ENCODE results near the gene CTXN1. TPM values are rescaled to one million over a fixed set of nuclear protein-coding genes. Genes with fewer than 3 reads are reported as not detected.

The CTXN1 gene
- total RNA-seq, 2 donors from 2014 or later, result 60.1 to 87.2 TPM

DNA sequence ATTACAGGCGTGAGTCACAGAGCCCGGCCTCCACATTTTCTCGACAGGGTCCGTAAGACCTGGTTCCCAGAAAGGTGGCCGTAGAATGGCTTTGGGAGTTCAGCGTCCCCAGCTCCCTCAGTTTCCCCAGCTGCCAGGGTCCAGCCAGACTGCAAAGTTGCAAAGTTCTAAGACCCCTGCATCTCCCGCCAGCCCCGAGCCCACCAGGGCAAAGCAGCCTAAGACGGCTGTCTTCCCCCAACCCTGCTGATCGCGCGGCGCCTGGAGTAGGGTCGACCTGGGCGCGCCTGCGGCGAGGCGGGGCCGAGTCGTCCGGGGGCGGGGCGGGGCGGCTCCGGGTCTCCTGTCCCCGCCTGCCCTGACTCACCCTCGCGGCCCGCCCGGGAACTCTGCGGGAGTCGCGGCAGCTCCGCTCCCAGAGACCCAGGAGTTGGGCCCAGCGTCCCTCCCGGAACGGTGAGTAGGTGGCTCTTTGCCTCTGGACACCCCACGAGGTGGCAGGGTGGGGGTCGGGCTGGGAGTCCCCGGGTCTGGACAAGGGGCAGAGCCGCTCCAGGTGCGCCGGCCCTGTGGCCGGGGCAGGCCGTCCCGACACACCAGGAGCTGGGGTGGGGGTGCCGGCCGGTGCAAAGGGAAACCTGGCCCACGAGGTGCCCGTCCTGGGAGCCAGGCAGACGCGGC lies 37.6 kb downstream of the CTXN1 start, which contains the start of gene LRRC8E:
Gene LRRC8E (plus strand): TSS at position 366 of the 681 bp plus-strand sequence. CDS start 7,094 bp downstream, outside the sequence.
- DNase-seq, result peak; percentile 94
- H3K27me3 Mint-ChIP-seq (ENCODE audit: insufficient read depth), result peaks cover 39% of the 10 kb centered on the region
- Histone ChIP-seq H3K4me1 (ENCODE audit: control insufficient read depth, insufficient read depth, low read length) (no peaks in the 10 kb centered on the region), H3K27me3 (ENCODE audit: control insufficient read depth, insufficient read depth, low read length, poor library complexity, severe bottlenecking) (no peaks in the 10 kb centered on the region), H3K9me3 (ENCODE audit: control insufficient read depth, low read length) (no peaks in the 10 kb centered on the region), H3K4me3 (ENCODE audit: low read length) (peak within 1 kb of the TSS; percentile 76), H3K36me3 (ENCODE audit: control insufficient read depth, insufficient read depth, low read length) (no peaks in the 10 kb centered on the region), H3K27ac (ENCODE audit: low read depth, low read length) (no peak within 1 kb of the TSS), H3K9ac (ENCODE audit: extremely low read depth, low read length, poor library complexity, severe bottlenecking) (no peak within 1 kb of the TSS)
- no peaks in the 10 kb centered on the region for H3K4me1 Mint-ChIP-seq
- H3K27ac Mint-ChIP-seq, result peak within 1 kb of the TSS; percentile 55
- WGBS, 2 experiments (ENCODE audit: insufficient coverage in 1 of 2, insufficient read length in 1 of 2), result 14 to 15% methylated on average over 28 to 53 of the region's 53 CpGs
- no peaks in the 10 kb centered on the region for H3K9me3 Mint-ChIP-seq
- no peaks in the 10 kb centered on the region for H3K36me3 Mint-ChIP-seq (ENCODE audit: low read depth)
- TF ChIP-seq, protein P1, sequence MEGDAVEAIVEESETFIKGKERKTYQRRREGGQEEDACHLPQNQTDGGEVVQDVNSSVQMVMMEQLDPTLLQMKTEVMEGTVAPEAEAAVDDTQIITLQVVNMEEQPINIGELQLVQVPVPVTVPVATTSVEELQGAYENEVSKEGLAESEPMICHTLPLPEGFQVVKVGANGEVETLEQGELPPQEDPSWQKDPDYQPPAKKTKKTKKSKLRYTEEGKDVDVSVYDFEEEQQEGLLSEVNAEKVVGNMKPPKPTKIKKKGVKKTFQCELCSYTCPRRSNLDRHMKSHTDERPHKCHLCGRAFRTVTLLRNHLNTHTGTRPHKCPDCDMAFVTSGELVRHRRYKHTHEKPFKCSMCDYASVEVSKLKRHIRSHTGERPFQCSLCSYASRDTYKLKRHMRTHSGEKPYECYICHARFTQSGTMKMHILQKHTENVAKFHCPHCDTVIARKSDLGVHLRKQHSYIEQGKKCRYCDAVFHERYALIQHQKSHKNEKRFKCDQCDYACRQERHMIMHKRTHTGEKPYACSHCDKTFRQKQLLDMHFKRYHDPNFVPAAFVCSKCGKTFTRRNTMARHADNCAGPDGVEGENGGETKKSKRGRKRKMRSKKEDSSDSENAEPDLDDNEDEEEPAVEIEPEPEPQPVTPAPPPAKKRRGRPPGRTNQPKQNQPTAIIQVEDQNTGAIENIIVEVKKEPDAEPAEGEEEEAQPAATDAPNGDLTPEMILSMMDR (conservative IDR thresholded peaks at IDR 0.05), result no peak
- peak within 1 kb of the TSS; percentile 53 for H3K4me3 Mint-ChIP-seq

DNA sequence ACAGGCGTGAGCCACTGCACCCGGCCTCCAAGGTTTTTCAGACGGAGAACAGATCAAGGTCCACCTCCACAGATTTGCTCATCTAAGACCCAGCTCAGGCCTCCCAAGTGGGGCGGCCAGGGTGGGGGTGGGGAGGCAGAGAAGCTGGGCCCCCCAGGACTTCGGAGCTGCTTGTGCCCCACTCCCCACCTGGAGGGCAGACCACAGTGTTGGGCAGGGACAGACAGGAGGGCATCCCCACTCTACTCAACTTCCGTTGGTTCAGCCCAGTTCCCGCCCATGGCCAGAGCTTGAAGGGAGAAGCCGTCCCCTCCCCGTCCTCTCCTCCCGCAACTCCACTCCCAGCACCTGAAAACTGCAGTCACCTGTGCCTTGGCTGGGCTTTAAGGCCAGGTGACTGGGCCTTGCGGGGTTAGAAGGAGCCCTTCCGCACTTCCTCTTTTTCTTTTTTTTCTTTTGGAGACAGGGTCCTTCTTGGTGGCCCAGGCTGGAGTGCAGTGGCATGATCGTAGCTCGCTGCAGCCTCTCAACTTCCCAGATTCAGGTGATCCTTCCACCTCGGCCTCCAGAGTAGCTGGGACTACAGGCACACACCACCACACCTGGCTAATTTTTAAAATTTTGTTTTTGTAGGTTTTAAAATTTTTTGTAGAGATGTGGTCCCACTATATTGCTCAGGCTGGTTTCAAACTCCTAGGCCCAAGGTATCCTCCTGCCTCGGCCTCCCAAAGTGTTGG lies 38.4 kb downstream of the CTXN1 start:
- WGBS, 2 experiments (ENCODE audit: insufficient coverage in 1 of 2, insufficient read length in 1 of 2), result 86 to 89% methylated on average over 12 to 16 of the region's 16 CpGs
- H3K9me3 Mint-ChIP-seq, result no peaks in the 10 kb centered on the region

DNA sequence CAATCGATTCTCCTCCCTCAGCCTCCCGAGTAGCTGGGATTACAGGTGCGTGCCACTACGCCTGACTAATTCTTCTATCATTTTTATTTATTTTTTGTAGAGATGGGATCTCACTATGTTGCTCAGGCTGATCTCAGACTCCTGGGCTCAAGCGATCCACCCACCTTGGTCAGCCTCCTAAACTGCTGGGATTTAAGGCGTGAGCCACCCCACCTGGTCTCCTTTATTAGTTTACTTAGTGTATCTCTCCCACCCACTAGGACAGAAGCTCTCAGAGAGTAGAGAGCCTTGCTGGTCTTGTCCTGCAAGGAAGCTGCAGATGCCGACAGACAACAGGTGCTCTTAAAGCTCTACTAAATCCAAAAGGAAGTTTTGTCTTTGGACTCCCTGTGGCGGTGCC lies 40.1 kb downstream of the CTXN1 start:
- no peak overlapping the region for H3K9ac ChIP-seq (ENCODE audit: extremely low read depth, low read length, poor library complexity, severe bottlenecking)
- Mint-ChIP-seq H3K36me3 (ENCODE audit: low read depth) (no peaks in the 10 kb centered on the region), H3K9me3 (no peaks in the 10 kb centered on the region), H3K27me3 (ENCODE audit: insufficient read depth) (peaks cover 41% of the 10 kb centered on the region), H3K27ac (no peak overlapping the region), H3K4me1 (no peaks in the 10 kb centered on the region), H3K4me3 (no peak overlapping the region)
- H3K9me3 ChIP-seq (ENCODE audit: control insufficient read depth, low read length), result no peaks in the 10 kb centered on the region
- H3K4me1 ChIP-seq (ENCODE audit: control insufficient read depth, insufficient read depth, low read length), result no peaks in the 10 kb centered on the region
- H3K27ac ChIP-seq (ENCODE audit: low read depth, low read length), result no peak overlapping the region
- no peak for DNase-seq
- no peaks in the 10 kb centered on the region for H3K36me3 ChIP-seq (ENCODE audit: control insufficient read depth, insufficient read depth, low read length)
- WGBS, 2 experiments (ENCODE audit: insufficient coverage in 1 of 2, insufficient read length in 1 of 2), result 91 to 100% methylated on average over 4 to 6 of the region's 8 CpGs
- H3K27me3 ChIP-seq (ENCODE audit: control insufficient read depth, insufficient read depth, low read length, poor library complexity, severe bottlenecking), result no peaks in the 10 kb centered on the region
- TF ChIP-seq, protein P1 (conservative IDR thresholded peaks at IDR 0.05), result no peak
- H3K4me3 ChIP-seq (ENCODE audit: low read length), result no peak overlapping the region

More for the DNA sequence above, 38.4 kb downstream of the CTXN1 start:
- Histone ChIP-seq H3K9ac (ENCODE audit: extremely low read depth, low read length, poor library complexity, severe bottlenecking) (no peak overlapping the region), H3K4me1 (ENCODE audit: control insufficient read depth, insufficient read depth, low read length) (no peaks in the 10 kb centered on the region), H3K27ac (ENCODE audit: low read depth, low read length) (no peak overlapping the region), H3K4me3 (ENCODE audit: low read length) (no peak overlapping the region), H3K36me3 (ENCODE audit: control insufficient read depth, insufficient read depth, low read length) (no peaks in the 10 kb centered on the region), H3K9me3 (ENCODE audit: control insufficient read depth, low read length) (no peaks in the 10 kb centered on the region), H3K27me3 (ENCODE audit: control insufficient read depth, insufficient read depth, low read length, poor library complexity, severe bottlenecking) (no peaks in the 10 kb centered on the region)
- DNase-seq, result no peak
- no peaks in the 10 kb centered on the region for H3K4me1 Mint-ChIP-seq
- H3K36me3 Mint-ChIP-seq (ENCODE audit: low read depth), result no peaks in the 10 kb centered on the region
- H3K27ac Mint-ChIP-seq, result no peak overlapping the region
- H3K4me3 Mint-ChIP-seq, result peak overlapping the region; percentile 53
- H3K27me3 Mint-ChIP-seq (ENCODE audit: insufficient read depth), result peaks cover 39% of the 10 kb centered on the region
- TF ChIP-seq, protein P1 (conservative IDR thresholded peaks at IDR 0.05), result no peak

Measured in endodermal cell (in vitro differentiated cells).